K562 (cell line): Measurements from ENCODE around the gene CLTC. TPM values are rescaled to one million over a fixed set of nuclear protein-coding genes. Genes with fewer than 3 reads are reported as not detected.

ENCODE experiments used
- ARNT ChIP-seq, 2 experiments: fragments of 450-650 bp; IDR thresholded peaks; 2 replicates each; pipeline ENCODE4 v1.6.1; 2016; ENCODE audit warnings: mild to moderate bottlenecking in 1 of 2
- CCAR2 ChIP-seq: fragments of 200-400 bp; formaldehyde crosslinking; IDR thresholded peaks from 2 replicates; pipeline ENCODE4 v1.6.1; 2017; ENCODE audit warnings: mild to moderate bottlenecking, low read depth, low read length
- EP300 ChIP-seq: IDR thresholded peaks from 2 replicates; pipeline ENCODE4 v1.6.1; 2012; ENCODE audit warnings: low read length, improper control_type of control experiment
- FOXA1 ChIP-seq: fragments of 450-650 bp; IDR thresholded peaks from 2 replicates; pipeline ENCODE4 v1.6.1; 2016; ENCODE audit warnings: mild to moderate bottlenecking, borderline replicate concordance
- FOXP1 ChIP-seq: sonication (generic); formaldehyde crosslinking; IDR thresholded peaks from 2 replicates; pipeline ENCODE4 v1.8.0; 2022; ENCODE audit warnings: mild to moderate bottlenecking, missing genetic modification reagents
- HMGN3 ChIP-seq: IDR thresholded peaks from 2 replicates; pipeline ENCODE4 v1.6.1; 2011; ENCODE audit warnings: borderline replicate concordance, low read depth, mild to moderate bottlenecking, mixed read lengths, low read length; ENCODE audit not compliant: insufficient read length; ENCODE audit errors: extremely low read depth
- RBM25 ChIP-seq: fragments of 200-400 bp; formaldehyde crosslinking; IDR thresholded peaks from 2 replicates; pipeline ENCODE4 v1.6.1; 2018; ENCODE audit warnings: low read length, low read depth, moderate library complexity; ENCODE audit not compliant: severe bottlenecking
- SAP30 ChIP-seq: fragments of 200-600 bp; sonication (generic); IDR thresholded peaks from 2 replicates; pipeline ENCODE4 v1.6.1; 2012; ENCODE audit warnings: borderline replicate concordance, low read depth, mild to moderate bottlenecking, moderate library complexity, low read length, control low read depth, inconsistent platforms; ENCODE audit not compliant: insufficient read depth, poor library complexity, severe bottlenecking
- SIN3A ChIP-seq, 2 experiments: fragments of 150-350 bp in 1 of 2; IDR thresholded peaks; 2 replicates each; pipeline ENCODE4 v1.6.1; 2011 to 2016; ENCODE audit warnings: borderline replicate concordance in 2 of 2, low read depth in 2 of 2, low read length in 2 of 2, mild to moderate bottlenecking in 2 of 2, moderate library complexity in 2 of 2; ENCODE audit not compliant: control insufficient read depth in 1 of 2
- ZFX ChIP-seq: sonication (generic); formaldehyde crosslinking; IDR thresholded peaks from 2 replicates; pipeline ENCODE4 v1.8.0; 2022; ENCODE audit warnings: mild to moderate bottlenecking, missing genetic modification reagents, moderate library complexity
- polyA plus RNA-seq, 8 experiments: library from polyadenylated mRNA; depleted of rRNA in 4 of 8; stranded (reverse) in 5 of 8; unstranded in 3 of 8; fragments of >200 nt; fragmentation: Nextera tagmentation in 2 of 8; fragmentation: Illumina TruSeq in 1 of 8; extraction: Ambion mirVana in 2 of 8; extraction: Trizol in 1 of 8; gene quantifications; 2 replicates each; pipeline versions ENCODE4 v1.2.1 to v1.2.3, GENCODE V29; 2011 to 2014; ENCODE audit warnings: inconsistent platforms in 1 of 8, missing spikeins in 1 of 8
- total RNA-seq, 7 experiments: library from RNA; depleted of rRNA in 6 of 7; stranded (reverse); fragments of >200 nt in 6 of 7; fragmentation: Illumina TruSeq in 2 of 7; extraction: Trizol in 2 of 7; gene quantifications; 2 replicates each; pipeline versions ENCODE4 v1.2.1 to v1.2.3, GENCODE V29; 2011 to 2021; ENCODE audit warnings: low replicate concordance in 1 of 7
- TF ChIP-seq, protein P1 (sequence below), 3 experiments: IDR thresholded peaks in 2 of 3; conservative IDR thresholded peaks in 1 of 3; 2 replicates each; pipeline ENCODE4 v1.5.1; 2011 to 2012; ENCODE audit warnings: low read length in 3 of 3, mild to moderate bottlenecking in 3 of 3, control low read depth in 2 of 3, improper control_type of control experiment in 1 of 3, inconsistent platforms in 1 of 3, low read depth in 1 of 3, mixed read lengths in 1 of 3, moderate library complexity in 1 of 3; ENCODE audit not compliant: insufficient read depth in 2 of 3
- TF ChIP-seq, protein P2 (sequence below), 2 experiments: IDR thresholded peaks in 1 of 2; conservative IDR thresholded peaks in 1 of 2; 2 replicates each; pipeline ENCODE4 v1.6.1; 2016; ENCODE audit warnings: low read depth in 2 of 2, mild to moderate bottlenecking in 1 of 2, missing compliant biosample characterization in 1 of 2, missing genetic modification characterization in 1 of 2, moderate library complexity in 1 of 2
- TF ChIP-seq, protein P3 (sequence below): sonication (generic); formaldehyde crosslinking; IDR thresholded peaks from 2 replicates; pipeline ENCODE4 v1.8.1; 2023; ENCODE audit warnings: mild to moderate bottlenecking, missing genetic modification reagents
- TF ChIP-seq, protein P4 (sequence below): fragments of 450-650 bp; IDR thresholded peaks from 2 replicates; pipeline ENCODE4 v1.6.1; 2016; ENCODE audit warnings: low read depth, mild to moderate bottlenecking, moderate library complexity
- TF ChIP-seq, protein P5 (sequence below): fragments of 250-450 bp; sonication (Bioruptor Pico); IDR thresholded peaks from 2 replicates; pipeline ENCODE4 v1.5.0; 2020; ENCODE audit warnings: mild to moderate bottlenecking, borderline replicate concordance

The CLTC gene
- total and polyA plus RNA-seq, 9 of the 15 experiments (the other 6 are each of a cell fraction or from before 2014, with no cell fraction given) = 115 to 267 (median 174) TPM

DNA sequence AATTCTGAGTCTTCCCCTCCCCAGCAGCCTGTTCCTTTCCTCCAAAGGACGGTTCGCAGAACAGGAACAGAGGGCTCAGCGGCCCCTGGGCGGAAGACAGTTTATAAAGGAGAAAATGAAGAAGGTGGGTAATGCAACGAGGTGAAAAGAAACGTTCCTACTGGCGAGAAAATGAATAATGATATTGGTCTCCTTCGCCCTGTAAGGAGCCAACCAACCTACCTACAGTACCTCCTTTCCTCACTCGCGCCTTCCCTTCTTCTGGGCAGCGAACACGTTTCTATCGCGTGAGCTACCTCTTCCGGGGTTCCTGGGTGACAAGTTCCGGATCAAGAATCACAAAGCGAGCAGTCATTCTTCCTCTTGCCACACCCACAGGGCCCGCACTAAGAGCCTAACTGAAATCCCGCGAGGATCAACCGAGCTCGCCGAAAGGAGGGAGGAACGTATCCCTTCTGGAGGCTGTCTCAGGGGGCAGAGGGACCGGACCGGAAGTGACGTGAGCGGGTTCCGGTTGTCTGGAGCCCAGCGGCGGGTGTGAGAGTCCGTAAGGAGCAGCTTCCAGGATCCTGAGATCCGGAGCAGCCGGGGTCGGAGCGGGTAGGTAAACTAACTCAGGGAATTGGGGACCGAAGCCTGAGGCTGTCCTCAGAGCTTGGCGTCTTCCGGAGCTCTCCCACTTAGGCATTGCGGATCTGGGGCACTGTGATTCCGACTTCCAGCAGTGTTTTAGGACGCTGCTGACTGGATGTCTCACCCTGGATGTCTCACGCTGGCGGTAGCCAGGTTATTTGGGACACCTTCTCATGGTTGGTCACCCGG is 87.7 kb downstream of the CLTC start, which contains the start of the genes PTRH2 and VMP1 (continued):
- TF ChIP-seq SIN3A (IDR thresholded peaks at IDR 0.05; ENCODE audit: borderline replicate concordance in 2 of 2, control insufficient read depth in 1 of 2, low read depth in 2 of 2, low read length in 2 of 2) (peak; percentile 83 to 97; a peak in 3 of 4 replicates), FOXP1 (CRISPR knock-in tag) (peak; percentile 68; the same call in 1 of the 2 replicates), EP300 (no peak; the same call in none of the 2 replicates), ARNT (IDR thresholded peaks at IDR 0.05) (peak in 1 of 2 experiments; percentile 52; a peak in 2 of 4 replicates), SAP30 (peak; percentile 96), ZFX (peak; percentile 20), CCAR2 (no peak), FOXA1 (no peak), HMGN3 (peak; percentile 56), RBM25 (peak; percentile 47)
- TF ChIP-seq, protein P1, sequence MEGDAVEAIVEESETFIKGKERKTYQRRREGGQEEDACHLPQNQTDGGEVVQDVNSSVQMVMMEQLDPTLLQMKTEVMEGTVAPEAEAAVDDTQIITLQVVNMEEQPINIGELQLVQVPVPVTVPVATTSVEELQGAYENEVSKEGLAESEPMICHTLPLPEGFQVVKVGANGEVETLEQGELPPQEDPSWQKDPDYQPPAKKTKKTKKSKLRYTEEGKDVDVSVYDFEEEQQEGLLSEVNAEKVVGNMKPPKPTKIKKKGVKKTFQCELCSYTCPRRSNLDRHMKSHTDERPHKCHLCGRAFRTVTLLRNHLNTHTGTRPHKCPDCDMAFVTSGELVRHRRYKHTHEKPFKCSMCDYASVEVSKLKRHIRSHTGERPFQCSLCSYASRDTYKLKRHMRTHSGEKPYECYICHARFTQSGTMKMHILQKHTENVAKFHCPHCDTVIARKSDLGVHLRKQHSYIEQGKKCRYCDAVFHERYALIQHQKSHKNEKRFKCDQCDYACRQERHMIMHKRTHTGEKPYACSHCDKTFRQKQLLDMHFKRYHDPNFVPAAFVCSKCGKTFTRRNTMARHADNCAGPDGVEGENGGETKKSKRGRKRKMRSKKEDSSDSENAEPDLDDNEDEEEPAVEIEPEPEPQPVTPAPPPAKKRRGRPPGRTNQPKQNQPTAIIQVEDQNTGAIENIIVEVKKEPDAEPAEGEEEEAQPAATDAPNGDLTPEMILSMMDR (IDR thresholded peaks at IDR 0.05 in 2 of 3, conservative IDR thresholded peaks at IDR 0.05 in 1 of 3; ENCODE audit: insufficient read depth in 2 of 3, low read depth in 1 of 3, low read length in 3 of 3) = 0 out of 6 replicates have a peak, but pooled peaks of 1 of the 3 experiments have one; percentile 9
- TF ChIP-seq, protein P2, sequence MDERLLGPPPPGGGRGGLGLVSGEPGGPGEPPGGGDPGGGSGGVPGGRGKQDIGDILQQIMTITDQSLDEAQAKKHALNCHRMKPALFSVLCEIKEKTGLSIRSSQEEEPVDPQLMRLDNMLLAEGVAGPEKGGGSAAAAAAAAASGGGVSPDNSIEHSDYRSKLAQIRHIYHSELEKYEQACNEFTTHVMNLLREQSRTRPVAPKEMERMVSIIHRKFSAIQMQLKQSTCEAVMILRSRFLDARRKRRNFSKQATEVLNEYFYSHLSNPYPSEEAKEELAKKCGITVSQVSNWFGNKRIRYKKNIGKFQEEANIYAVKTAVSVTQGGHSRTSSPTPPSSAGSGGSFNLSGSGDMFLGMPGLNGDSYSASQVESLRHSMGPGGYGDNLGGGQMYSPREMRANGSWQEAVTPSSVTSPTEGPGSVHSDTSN (CRISPR knock-in tag; IDR thresholded peaks at IDR 0.05; ENCODE audit: low read depth) = no peak
- TF ChIP-seq, protein P2 (tag; conservative IDR thresholded peaks at IDR 0.05; ENCODE audit: low read depth) = peak; percentile 59
- TF ChIP-seq, protein P3, sequence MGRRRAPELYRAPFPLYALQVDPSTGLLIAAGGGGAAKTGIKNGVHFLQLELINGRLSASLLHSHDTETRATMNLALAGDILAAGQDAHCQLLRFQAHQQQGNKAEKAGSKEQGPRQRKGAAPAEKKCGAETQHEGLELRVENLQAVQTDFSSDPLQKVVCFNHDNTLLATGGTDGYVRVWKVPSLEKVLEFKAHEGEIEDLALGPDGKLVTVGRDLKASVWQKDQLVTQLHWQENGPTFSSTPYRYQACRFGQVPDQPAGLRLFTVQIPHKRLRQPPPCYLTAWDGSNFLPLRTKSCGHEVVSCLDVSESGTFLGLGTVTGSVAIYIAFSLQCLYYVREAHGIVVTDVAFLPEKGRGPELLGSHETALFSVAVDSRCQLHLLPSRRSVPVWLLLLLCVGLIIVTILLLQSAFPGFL = no peak
- TF ChIP-seq, protein P4, sequence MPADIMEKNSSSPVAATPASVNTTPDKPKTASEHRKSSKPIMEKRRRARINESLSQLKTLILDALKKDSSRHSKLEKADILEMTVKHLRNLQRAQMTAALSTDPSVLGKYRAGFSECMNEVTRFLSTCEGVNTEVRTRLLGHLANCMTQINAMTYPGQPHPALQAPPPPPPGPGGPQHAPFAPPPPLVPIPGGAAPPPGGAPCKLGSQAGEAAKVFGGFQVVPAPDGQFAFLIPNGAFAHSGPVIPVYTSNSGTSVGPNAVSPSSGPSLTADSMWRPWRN = no peak
- TF ChIP-seq, protein P5, sequence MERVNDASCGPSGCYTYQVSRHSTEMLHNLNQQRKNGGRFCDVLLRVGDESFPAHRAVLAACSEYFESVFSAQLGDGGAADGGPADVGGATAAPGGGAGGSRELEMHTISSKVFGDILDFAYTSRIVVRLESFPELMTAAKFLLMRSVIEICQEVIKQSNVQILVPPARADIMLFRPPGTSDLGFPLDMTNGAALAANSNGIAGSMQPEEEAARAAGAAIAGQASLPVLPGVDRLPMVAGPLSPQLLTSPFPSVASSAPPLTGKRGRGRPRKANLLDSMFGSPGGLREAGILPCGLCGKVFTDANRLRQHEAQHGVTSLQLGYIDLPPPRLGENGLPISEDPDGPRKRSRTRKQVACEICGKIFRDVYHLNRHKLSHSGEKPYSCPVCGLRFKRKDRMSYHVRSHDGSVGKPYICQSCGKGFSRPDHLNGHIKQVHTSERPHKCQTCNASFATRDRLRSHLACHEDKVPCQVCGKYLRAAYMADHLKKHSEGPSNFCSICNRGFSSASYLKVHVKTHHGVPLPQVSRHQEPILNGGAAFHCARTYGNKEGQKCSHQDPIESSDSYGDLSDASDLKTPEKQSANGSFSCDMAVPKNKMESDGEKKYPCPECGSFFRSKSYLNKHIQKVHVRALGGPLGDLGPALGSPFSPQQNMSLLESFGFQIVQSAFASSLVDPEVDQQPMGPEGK = no peak
